H1 (cell line): ENCODE data around the gene TNP1. TPM values are rescaled to one million over a fixed set of nuclear protein-coding genes. Genes with fewer than 3 reads are reported as not detected.

Source experiments
- ASH2L ChIP-seq: fragments of 200-600, 300-600 bp; sonication (generic); IDR thresholded peaks from one replicate; pipeline ENCODE4 v1.7.1; 2017; ENCODE audit warnings: low read length
- ATF2 ChIP-seq: IDR thresholded peaks from 2 replicates; pipeline ENCODE4 v1.6.1; 2012; ENCODE audit warnings: low read length, inconsistent platforms
- CEBPB ChIP-seq: IDR thresholded peaks from 2 replicates; pipeline ENCODE4 v1.6.1; 2012; ENCODE audit warnings: low read depth, low read length
- HDAC6 ChIP-seq: IDR thresholded peaks from one replicate; pipeline ENCODE4 v1.7.1; 2012; ENCODE audit warnings: low read depth, mild to moderate bottlenecking, inconsistent platforms, low read length, moderate library complexity
- RNF2 ChIP-seq: fragments of 200-900, 300-1000 bp; sonication (generic); IDR thresholded peaks from 2 replicates; pipeline ENCODE4 v1.7.1; 2016; ENCODE audit warnings: borderline replicate concordance, low read depth, mild to moderate bottlenecking, antibody characterized with exemption, low read length; ENCODE audit not compliant: poor library complexity, severe bottlenecking; ENCODE audit errors: missing control alignments
- TAF7 ChIP-seq: optimal IDR thresholded peaks from 2 replicates; pipeline ENCODE3; 2011; ENCODE audit warnings: low read depth, mild to moderate bottlenecking, inconsistent platforms, low read length, moderate library complexity, borderline replicate concordance
- polyA plus RNA-seq, 7 experiments: library from polyadenylated mRNA; depleted of rRNA in 3 of 7; stranded (reverse) in 5 of 7; unstranded in 2 of 7; fragments of >200 nt in 5 of 7; fragments of 200-250 nt in 2 of 7; gene quantifications; 1 replicate in 5 of 7; 2 replicates in 1 of 7; 4 replicates in 1 of 7; pipeline versions ENCODE4 v1.2.1 to v1.2.3, GENCODE V29; 2011 to 2013; ENCODE audit warnings: missing spikeins in 2 of 7, mixed read lengths in 2 of 7
- total RNA-seq: library from RNA; stranded (reverse); fragmentation: NEBNext Ultra II Directional; extraction: Animal tissue kit (Norgen Biotek cat#: 25700); gene quantifications from 2 replicates; pipeline ENCODE4 v1.2.1, GENCODE V29; 2021

Gene TNP1
- total and polyA plus RNA-seq, 2 of the 8 experiments (the other 6 are each of a cell fraction or from before 2014, with no cell fraction given) = not detected

- TF ChIP-seq ATF2 = no peak
- no peak for TF ChIP-seq HDAC6
- no peak for TF ChIP-seq ASH2L
- no peak for TF ChIP-seq RNF2
- TF ChIP-seq TAF7 = no peak
- TF ChIP-seq CEBPB = no peak
- TF ChIP-seq, all 59 proteins: peak for 0
Observed at GRCh38 chr2:216888081-216888480, 28.2 kb upstream of the TNP1 start (continued).
